ENCODE measurements around the gene LRIG1. TPM values are rescaled to one million over a fixed set of nuclear protein-coding genes. Genes with fewer than 3 reads are reported as not detected.
A peak's percentile ranks its signal among the peaks of the same experiment; 100 is the strongest.

Gene LRIG1
- total and polyA plus RNA-seq, 2 donors (not counting 1 experiment from before 2014, with no cell fraction given) = 27.9 to 104 TPM

GRCh38 chr3:66487465-66487864 is 13.4 kb downstream of the LRIG1 start:
- H3K9ac ChIP-seq (ENCODE audit: insufficient read depth, low read length) = no peak overlapping the region
- no peaks in the 10 kb centered on the region for H3K9me3 ChIP-seq (ENCODE audit: control insufficient read depth, insufficient read depth, low read depth, low read length)
- peaks cover 34% of the 10 kb centered on the region for H3K4me1 ChIP-seq (ENCODE audit: control insufficient read depth, extremely low read depth, insufficient read depth, low read length)
- H3K36me3 ChIP-seq (ENCODE audit: control insufficient read depth, insufficient read depth, low read length) = no peaks in the 10 kb centered on the region
- H3K4me3 ChIP-seq (replicated peaks in 1 of 4; ENCODE audit: control extremely low read depth in 1 of 4, insufficient read depth in 1 of 4, low read depth in 3 of 4, low read length in 4 of 4) = no peak overlapping the region
- H2AFZ ChIP-seq (ENCODE audit: low read length) = no peak overlapping the region
- H3K79me2 ChIP-seq (ENCODE audit: control insufficient read depth, insufficient read depth, low read length) = peaks cover 34% of the 10 kb centered on the region
- DNase-seq (ENCODE audit: low read depth in 2 of 2) = peak; percentile 71 to 79
- peak overlapping the region; percentile 15 for H3K27ac ChIP-seq (ENCODE audit: insufficient read depth, low read length)
- H4K20me1 ChIP-seq (ENCODE audit: control insufficient read depth, extremely low read depth, insufficient read depth, low read length) = no peaks in the 10 kb centered on the region
- H3K27me3 ChIP-seq (ENCODE audit: control insufficient read depth, insufficient read depth, low read length) = no peaks in the 10 kb centered on the region
- no peak for TF ChIP-seq EZH2 (IDR thresholded peaks at IDR 0.05; ENCODE audit: low read length, missing control alignments)
- TF ChIP-seq, protein P1, sequence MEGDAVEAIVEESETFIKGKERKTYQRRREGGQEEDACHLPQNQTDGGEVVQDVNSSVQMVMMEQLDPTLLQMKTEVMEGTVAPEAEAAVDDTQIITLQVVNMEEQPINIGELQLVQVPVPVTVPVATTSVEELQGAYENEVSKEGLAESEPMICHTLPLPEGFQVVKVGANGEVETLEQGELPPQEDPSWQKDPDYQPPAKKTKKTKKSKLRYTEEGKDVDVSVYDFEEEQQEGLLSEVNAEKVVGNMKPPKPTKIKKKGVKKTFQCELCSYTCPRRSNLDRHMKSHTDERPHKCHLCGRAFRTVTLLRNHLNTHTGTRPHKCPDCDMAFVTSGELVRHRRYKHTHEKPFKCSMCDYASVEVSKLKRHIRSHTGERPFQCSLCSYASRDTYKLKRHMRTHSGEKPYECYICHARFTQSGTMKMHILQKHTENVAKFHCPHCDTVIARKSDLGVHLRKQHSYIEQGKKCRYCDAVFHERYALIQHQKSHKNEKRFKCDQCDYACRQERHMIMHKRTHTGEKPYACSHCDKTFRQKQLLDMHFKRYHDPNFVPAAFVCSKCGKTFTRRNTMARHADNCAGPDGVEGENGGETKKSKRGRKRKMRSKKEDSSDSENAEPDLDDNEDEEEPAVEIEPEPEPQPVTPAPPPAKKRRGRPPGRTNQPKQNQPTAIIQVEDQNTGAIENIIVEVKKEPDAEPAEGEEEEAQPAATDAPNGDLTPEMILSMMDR (conservative IDR thresholded peaks at IDR 0.05 in 1 of 2, IDR thresholded peaks at IDR 0.05 in 1 of 2; ENCODE audit: low read depth in 1 of 2, low read length in 2 of 2) = no peak
- peak overlapping the region; percentile 41 for H3K4me2 ChIP-seq (ENCODE audit: extremely low read depth, insufficient read depth, low read length)

- Histone ChIP-seq H3K4me3 (replicated peaks in 1 of 4; ENCODE audit: control extremely low read depth in 1 of 4, insufficient read depth in 1 of 4, low read depth in 3 of 4, low read length in 4 of 4) (peak overlapping the region in 1 of 4 experiments; percentile 19), H3K27me3 (ENCODE audit: control insufficient read depth, insufficient read depth, low read length) (no peaks in the 10 kb centered on the region), H3K9ac (ENCODE audit: insufficient read depth, low read length) (no peak overlapping the region), H4K20me1 (ENCODE audit: control insufficient read depth, extremely low read depth, insufficient read depth, low read length) (no peaks in the 10 kb centered on the region), H3K4me1 (ENCODE audit: control insufficient read depth, extremely low read depth, insufficient read depth, low read length) (peaks cover 41% of the 10 kb centered on the region), H2AFZ (ENCODE audit: low read length) (no peak overlapping the region), H3K36me3 (ENCODE audit: control insufficient read depth, insufficient read depth, low read length) (no peaks in the 10 kb centered on the region), H3K27ac (ENCODE audit: insufficient read depth, low read length) (peak overlapping the region; percentile 78), H3K9me3 (ENCODE audit: control insufficient read depth, insufficient read depth, low read depth, low read length) (no peaks in the 10 kb centered on the region), H3K79me2 (ENCODE audit: control insufficient read depth, insufficient read depth, low read length) (peaks cover 39% of the 10 kb centered on the region), H3K4me2 (ENCODE audit: extremely low read depth, insufficient read depth, low read length) (peak overlapping the region; percentile 13)
- peak; percentile 92 to 93 for DNase-seq (ENCODE audit: low read depth in 2 of 2)
- TF ChIP-seq, protein P1 (conservative IDR thresholded peaks at IDR 0.05 in 1 of 2, IDR thresholded peaks at IDR 0.05 in 1 of 2; ENCODE audit: low read depth in 1 of 2, low read length in 2 of 2) = no peak
- no peak for TF ChIP-seq EZH2 (IDR thresholded peaks at IDR 0.05; ENCODE audit: low read length, missing control alignments)
Measured at GRCh38 chr3:66486646-66487045, 14.2 kb downstream of the LRIG1 start.

GRCh38 chr3:66486202-66486601 is 14.6 kb downstream of the LRIG1 start:
- peaks cover 41% of the 10 kb centered on the region for H3K79me2 ChIP-seq (ENCODE audit: control insufficient read depth, insufficient read depth, low read length)
- DNase-seq (ENCODE audit: low read depth in 2 of 2) = peak in 1 of 2 donors; percentile 82
- no peaks in the 10 kb centered on the region for H3K9me3 ChIP-seq (ENCODE audit: control insufficient read depth, insufficient read depth, low read depth, low read length)
- peaks cover 44% of the 10 kb centered on the region for H3K4me1 ChIP-seq (ENCODE audit: control insufficient read depth, extremely low read depth, insufficient read depth, low read length)
- H3K27ac ChIP-seq (ENCODE audit: insufficient read depth, low read length) = peak overlapping the region; percentile 78
- H2AFZ ChIP-seq (ENCODE audit: low read length) = no peak overlapping the region
- no peak overlapping the region for H3K4me3 ChIP-seq (replicated peaks in 1 of 4; ENCODE audit: control extremely low read depth in 1 of 4, insufficient read depth in 1 of 4, low read depth in 3 of 4, low read length in 4 of 4)
- TF ChIP-seq EZH2 (IDR thresholded peaks at IDR 0.05; ENCODE audit: low read length, missing control alignments) = no peak
- TF ChIP-seq, protein P1 (conservative IDR thresholded peaks at IDR 0.05 in 1 of 2, IDR thresholded peaks at IDR 0.05 in 1 of 2; ENCODE audit: low read depth in 1 of 2, low read length in 2 of 2) = no peak
- H3K36me3 ChIP-seq (ENCODE audit: control insufficient read depth, insufficient read depth, low read length) = no peaks in the 10 kb centered on the region
- H3K4me2 ChIP-seq (ENCODE audit: extremely low read depth, insufficient read depth, low read length) = peak overlapping the region; percentile 9
- no peak overlapping the region for H3K9ac ChIP-seq (ENCODE audit: insufficient read depth, low read length)
- H3K27me3 ChIP-seq (ENCODE audit: control insufficient read depth, insufficient read depth, low read length) = no peaks in the 10 kb centered on the region
- H4K20me1 ChIP-seq (ENCODE audit: control insufficient read depth, extremely low read depth, insufficient read depth, low read length) = no peaks in the 10 kb centered on the region
